ENCODE data around the gene FAM217B.

DNA sequence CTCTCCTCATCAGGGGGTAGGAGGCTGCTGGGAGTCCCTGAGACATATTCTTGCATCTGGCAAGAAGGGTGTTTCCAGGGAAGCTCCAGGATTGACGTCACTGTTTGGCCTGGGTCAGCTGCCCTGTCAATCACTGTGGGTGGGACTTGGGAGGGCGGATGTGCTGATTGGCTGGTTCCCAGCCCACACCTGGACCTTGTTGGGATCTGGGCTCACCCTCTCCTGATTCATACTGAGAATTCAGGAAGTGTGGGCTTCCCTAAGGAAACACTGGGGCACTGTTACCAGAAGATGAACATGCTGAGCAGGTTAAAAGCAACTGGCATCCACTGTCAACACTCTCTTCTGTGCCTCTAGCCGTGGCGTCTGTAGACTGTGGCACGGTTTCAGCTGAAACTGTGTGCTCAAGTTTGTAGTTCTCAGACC, 54.5 kb downstream of the FAM217B start:
- TF ChIP-seq POLR2A (IDR thresholded peaks at IDR 0.05; ENCODE audit: low read depth, low read length) (no peak), TAF1 (IDR thresholded peaks at IDR 0.05; ENCODE audit: borderline replicate concordance, low read depth, low read length) (no peak)

Measured in GM12892 (cell line).